Endodermal cell (in vitro differentiated cells): Measurements from ENCODE around the gene TSEN54. TPM values are rescaled to one million over a fixed set of nuclear protein-coding genes. Genes with fewer than 3 reads are reported as not detected.

Experiments used
- DNase-seq: peaks from one replicate; pipeline ENCODE4 v3.0.0-alpha.2; 2017
- H3K27ac ChIP-seq: 2 replicates; pipeline ENCODE4 v1.5.1; 2013; ENCODE audit warnings: mild to moderate bottlenecking, low read depth, low read length, moderate library complexity
- H3K27me3 ChIP-seq: 2 replicates; pipeline ENCODE4 v1.6.1; 2013; ENCODE audit warnings: mild to moderate bottlenecking, low read length, moderate library complexity; ENCODE audit not compliant: insufficient read depth, control insufficient read depth, poor library complexity, severe bottlenecking
- H3K36me3 ChIP-seq: 2 replicates; pipeline ENCODE4 v1.7.0; 2013; ENCODE audit warnings: mild to moderate bottlenecking, low read length, moderate library complexity; ENCODE audit not compliant: control insufficient read depth, insufficient read depth
- H3K4me1 ChIP-seq: one replicate; pipeline ENCODE4 v1.7.0; 2013; ENCODE audit warnings: low read length; ENCODE audit not compliant: control insufficient read depth, insufficient read depth
- H3K4me3 ChIP-seq: 2 replicates; pipeline ENCODE4 v1.5.1; 2013; ENCODE audit warnings: mild to moderate bottlenecking, low read length, moderate library complexity
- H3K9ac ChIP-seq: 2 replicates; pipeline ENCODE4 v1.6.1; 2013; ENCODE audit warnings: mild to moderate bottlenecking, low read length, moderate library complexity; ENCODE audit not compliant: poor library complexity, severe bottlenecking; ENCODE audit errors: extremely low read depth
- H3K9me3 ChIP-seq: 2 replicates; pipeline ENCODE4 v1.6.1; 2013; ENCODE audit warnings: mild to moderate bottlenecking, low read length, moderate library complexity; ENCODE audit not compliant: control insufficient read depth
- H3K27ac Mint-ChIP-seq: 2 replicates; pipeline ENCODE4 v1.8.0; 2020; ENCODE audit warnings: mixed read lengths
- H3K27me3 Mint-ChIP-seq: 2 replicates; pipeline ENCODE4 v1.8.0; 2021; ENCODE audit warnings: mild to moderate bottlenecking, mixed read lengths; ENCODE audit not compliant: insufficient read depth
- H3K36me3 Mint-ChIP-seq: 2 replicates; pipeline ENCODE4 v1.8.0; 2020; ENCODE audit warnings: low read depth, mixed read lengths
- H3K4me1 Mint-ChIP-seq: 2 replicates; pipeline ENCODE4 v1.8.0; 2020; ENCODE audit warnings: mixed read lengths
- H3K4me3 Mint-ChIP-seq: 2 replicates; pipeline ENCODE4 v1.8.0; 2020; ENCODE audit warnings: mild to moderate bottlenecking, moderate library complexity, mixed read lengths
- H3K9me3 Mint-ChIP-seq: 2 replicates; pipeline ENCODE4 v1.8.0; 2020; ENCODE audit warnings: mild to moderate bottlenecking, mixed read lengths
- CTCF ChIP-seq: fragments of 200-600 bp; sonication (generic); conservative IDR thresholded peaks from 2 replicates; pipeline ENCODE4 v1.5.0; 2021; ENCODE audit warnings: antibody characterized with exemption, mild to moderate bottlenecking
- WGBS, 2 experiments: methylation state at CpG; one replicate each; pipeline versions ENCODE4 v1.1.5 to v1.1.7; 2013; ENCODE audit warnings: missing lambda C conversion rate in 2 of 2, mixed read lengths in 1 of 2; ENCODE audit not compliant: insufficient coverage in 1 of 2, insufficient read length in 1 of 2; 5-methylcytosine and 5-hydroxymethylcytosine counted together
- total RNA-seq, 2 donors: library from RNA; stranded (reverse); fragmentation: NEBNext Ultra II Directional in 1 of 2; extraction: Animal tissue kit (Norgen Biotek cat#: 25700) in 1 of 2; gene quantifications; 2 replicates in 1 of 2; 3 replicates in 1 of 2; pipeline ENCODE4 v1.2.1, GENCODE V29; 2021

Gene TSEN54
- total RNA-seq, 2 donors from 2014 or later: 37.7 to 39.1 TPM

- Histone ChIP-seq H3K9ac (no peak overlapping the region), H3K4me3 (no peak overlapping the region), H3K27me3 (no peaks in the 10 kb centered on the region), H3K36me3 (peaks cover 8% of the 10 kb centered on the region), H3K4me1 (no peaks in the 10 kb centered on the region), H3K27ac (no peak overlapping the region), H3K9me3 (no peaks in the 10 kb centered on the region)
- no peak for DNase-seq
- Mint-ChIP-seq H3K27me3 (no peaks in the 10 kb centered on the region), H3K36me3 (peaks cover 16% of the 10 kb centered on the region), H3K9me3 (no peaks in the 10 kb centered on the region), H3K4me1 (no peaks in the 10 kb centered on the region), H3K27ac (no peak overlapping the region), H3K4me3 (no peak overlapping the region)
- 93 to 95% methylated on average over 8 to 14 of the region's 14 CpGs for WGBS, 2 experiments
- no peak for TF ChIP-seq CTCF
Measured at GRCh38 chr17:75494326-75494877, 21.9 kb upstream of the TSEN54 start.

GRCh38 chr17:75496005-75496404 lies 20.3 kb upstream of the TSEN54 start:
- no peaks in the 10 kb centered on the region for H3K27me3 ChIP-seq
- peaks cover 16% of the 10 kb centered on the region for H3K36me3 Mint-ChIP-seq
- 90 to 95% methylated on average over 11 of the region's 11 CpGs for WGBS, 2 experiments
- H3K36me3 ChIP-seq: peaks cover 15% of the 10 kb centered on the region
- no peaks in the 10 kb centered on the region for H3K9me3 ChIP-seq
- no peak overlapping the region for H3K9ac ChIP-seq
- H3K27ac ChIP-seq: no peak overlapping the region
- H3K4me1 ChIP-seq: no peaks in the 10 kb centered on the region
- H3K4me3 Mint-ChIP-seq: no peak overlapping the region
- no peak for DNase-seq
- no peak overlapping the region for H3K4me3 ChIP-seq
- H3K4me1 Mint-ChIP-seq: no peaks in the 10 kb centered on the region
- no peak overlapping the region for H3K27ac Mint-ChIP-seq
- TF ChIP-seq CTCF: no peak
- no peaks in the 10 kb centered on the region for H3K9me3 Mint-ChIP-seq
- H3K27me3 Mint-ChIP-seq: no peaks in the 10 kb centered on the region

GRCh38 chr17:75498039-75498725 lies 18.1 kb upstream of the TSEN54 start:
- Histone ChIP-seq H3K4me3 (no peak overlapping the region), H3K27ac (peak overlapping the region; percentile 24), H3K36me3 (peaks cover 16% of the 10 kb centered on the region), H3K4me1 (no peaks in the 10 kb centered on the region), H3K9me3 (no peaks in the 10 kb centered on the region), H3K9ac (no peak overlapping the region), H3K27me3 (no peaks in the 10 kb centered on the region)
- Mint-ChIP-seq H3K9me3 (no peaks in the 10 kb centered on the region), H3K27me3 (no peaks in the 10 kb centered on the region), H3K4me1 (no peaks in the 10 kb centered on the region), H3K27ac (no peak overlapping the region), H3K4me3 (no peak overlapping the region), H3K36me3 (peaks cover 10% of the 10 kb centered on the region)
- no peak for TF ChIP-seq CTCF
- no peak for DNase-seq
- 91 to 100% methylated on average over 4 to 20 of the region's 21 CpGs for WGBS, 2 experiments
